HepG2 (cell line): ENCODE results near the gene NAB2. TPM values are rescaled to one million over a fixed set of nuclear protein-coding genes. Genes with fewer than 3 reads are reported as not detected.
A peak's percentile ranks its signal among the peaks of the same experiment; 100 is the strongest.

Experiments used
- ATF6 ChIP-seq: sonication (generic); formaldehyde crosslinking; conservative IDR thresholded peaks from 2 replicates; pipeline ENCODE4 v1.4.0; 2020; ENCODE audit warnings: missing genetic modification reagents
- DNMT3B ChIP-seq: conservative IDR thresholded peaks from 2 replicates; pipeline ENCODE4 v1.6.1; 2016; ENCODE audit warnings: missing biosample characterization, control low read depth
- EEA1 ChIP-seq: sonication (generic); formaldehyde crosslinking; IDR thresholded peaks from 2 replicates; pipeline ENCODE4 v1.5.1; 2020; ENCODE audit warnings: mild to moderate bottlenecking, missing genetic modification reagents, borderline replicate concordance
- EHMT2 ChIP-seq: fragments of 200-600 bp; sonication (generic); IDR thresholded peaks from 2 replicates; pipeline ENCODE4 v1.7.0; 2017; ENCODE audit warnings: antibody characterized with exemption, low read depth, low read length, borderline replicate concordance
- FOXK1 ChIP-seq: sonication (generic); formaldehyde crosslinking; IDR thresholded peaks from 2 replicates; pipeline ENCODE4 v1.4.0; 2020; ENCODE audit warnings: low read depth, missing genetic modification reagents, borderline replicate concordance
- HHEX ChIP-seq: IDR thresholded peaks from 2 replicates; pipeline ENCODE4 v1.6.1; 2016; ENCODE audit warnings: control low read depth
- HOXA9 ChIP-seq: sonication (generic); formaldehyde crosslinking; IDR thresholded peaks from 2 replicates; pipeline ENCODE4 v1.8.1; 2022; ENCODE audit warnings: missing genetic modification reagents, mild to moderate bottlenecking, moderate library complexity, borderline replicate concordance
- NFYB ChIP-seq: sonication (generic); formaldehyde crosslinking; IDR thresholded peaks from 2 replicates; pipeline ENCODE4 v1.4.0; 2020; ENCODE audit warnings: missing genetic modification reagents
- PCBP1 ChIP-seq: fragments of 200-400 bp; formaldehyde crosslinking; IDR thresholded peaks from 2 replicates; pipeline ENCODE4 v1.6.1; 2017; ENCODE audit warnings: mild to moderate bottlenecking, low read depth, low read length, borderline replicate concordance
- SKI ChIP-seq: fragments of 450-650 bp; IDR thresholded peaks from one replicate; pipeline ENCODE4 v1.6.1; 2018; ENCODE audit warnings: mild to moderate bottlenecking; ENCODE audit not compliant: partially characterized antibody
- SRF ChIP-seq: IDR thresholded peaks from 2 replicates; pipeline ENCODE4 v1.6.1; 2011; ENCODE audit warnings: mild to moderate bottlenecking, low read depth, low read length, moderate library complexity
- TMF1 ChIP-seq: sonication (generic); formaldehyde crosslinking; IDR thresholded peaks from 2 replicates; pipeline ENCODE4 v1.8.1; 2022; ENCODE audit warnings: low read depth, missing genetic modification reagents
- XBP1 ChIP-seq: sonication (generic); formaldehyde crosslinking; IDR thresholded peaks from 2 replicates; pipeline ENCODE4 v1.5.0; 2020; ENCODE audit warnings: missing genetic modification reagents
- ZNF10 ChIP-seq: sonication (generic); formaldehyde crosslinking; IDR thresholded peaks from 2 replicates; pipeline ENCODE4 v1.4.0; 2020; ENCODE audit warnings: mild to moderate bottlenecking, low read depth, missing genetic modification reagents, borderline replicate concordance
- ZNF343 ChIP-seq: sonication (generic); formaldehyde crosslinking; IDR thresholded peaks from 2 replicates; pipeline ENCODE4 v1.4.0; 2020; ENCODE audit warnings: mild to moderate bottlenecking, missing genetic modification reagents
- ZNF546 ChIP-seq: sonication (generic); formaldehyde crosslinking; conservative IDR thresholded peaks from 2 replicates; pipeline ENCODE4 v1.8.1; 2023; ENCODE audit warnings: mild to moderate bottlenecking, missing genetic modification reagents
- ZNF629 ChIP-seq: sonication (generic); formaldehyde crosslinking; conservative IDR thresholded peaks from 2 replicates; pipeline ENCODE4 v1.5.0; 2020; ENCODE audit warnings: missing genetic modification reagents
- ZNF691 ChIP-seq: sonication (generic); formaldehyde crosslinking; IDR thresholded peaks from 2 replicates; pipeline ENCODE4 v1.4.0; 2020; ENCODE audit warnings: missing genetic modification reagents, low read depth, mild to moderate bottlenecking, borderline replicate concordance
- ZNF83 ChIP-seq: sonication (generic); formaldehyde crosslinking; IDR thresholded peaks from 2 replicates; pipeline ENCODE4 v1.4.0; 2020; ENCODE audit warnings: missing genetic modification reagents, mild to moderate bottlenecking, borderline replicate concordance
- polyA plus RNA-seq, 8 experiments: library from polyadenylated mRNA; depleted of rRNA in 3 of 8; stranded (reverse) in 7 of 8; unstranded in 1 of 8; fragments of >200 nt; fragmentation: Illumina TruSeq in 4 of 8; extraction: Trizol in 4 of 8; gene quantifications; 2 replicates each; pipeline versions ENCODE4 v1.2.1 to v1.2.3, GENCODE V29; 2011 to 2016; ENCODE audit warnings: low read depth in 4 of 8, missing spikeins in 1 of 8, mixed read lengths in 1 of 8; ENCODE audit not compliant: insufficient read depth in 1 of 8
- total RNA-seq, 5 experiments: library from RNA; depleted of rRNA; stranded (reverse); fragments of >200 nt; fragmentation: Illumina TruSeq; extraction: Trizol; gene quantifications; 2 replicates each; pipeline ENCODE4 v1.2.3, GENCODE V29; 2016; ENCODE audit warnings: low read depth in 1 of 5
- TF ChIP-seq, protein P1 (sequence below): conservative IDR thresholded peaks from 2 replicates; pipeline ENCODE4 v1.6.1; 2018; ENCODE audit warnings: missing genetic modification reagents
- TF ChIP-seq, protein P2 (sequence below): sonication (generic); formaldehyde crosslinking; conservative IDR thresholded peaks from 2 replicates; pipeline ENCODE4 v1.8.0; 2022; ENCODE audit warnings: low read depth, missing genetic modification reagents

The NAB2 gene
- total and polyA plus RNA-seq, 2 of the 13 experiments (the other 11 are each of a cell fraction or from before 2014, with no cell fraction given) = 11.7 to 12.9 TPM

DNA sequence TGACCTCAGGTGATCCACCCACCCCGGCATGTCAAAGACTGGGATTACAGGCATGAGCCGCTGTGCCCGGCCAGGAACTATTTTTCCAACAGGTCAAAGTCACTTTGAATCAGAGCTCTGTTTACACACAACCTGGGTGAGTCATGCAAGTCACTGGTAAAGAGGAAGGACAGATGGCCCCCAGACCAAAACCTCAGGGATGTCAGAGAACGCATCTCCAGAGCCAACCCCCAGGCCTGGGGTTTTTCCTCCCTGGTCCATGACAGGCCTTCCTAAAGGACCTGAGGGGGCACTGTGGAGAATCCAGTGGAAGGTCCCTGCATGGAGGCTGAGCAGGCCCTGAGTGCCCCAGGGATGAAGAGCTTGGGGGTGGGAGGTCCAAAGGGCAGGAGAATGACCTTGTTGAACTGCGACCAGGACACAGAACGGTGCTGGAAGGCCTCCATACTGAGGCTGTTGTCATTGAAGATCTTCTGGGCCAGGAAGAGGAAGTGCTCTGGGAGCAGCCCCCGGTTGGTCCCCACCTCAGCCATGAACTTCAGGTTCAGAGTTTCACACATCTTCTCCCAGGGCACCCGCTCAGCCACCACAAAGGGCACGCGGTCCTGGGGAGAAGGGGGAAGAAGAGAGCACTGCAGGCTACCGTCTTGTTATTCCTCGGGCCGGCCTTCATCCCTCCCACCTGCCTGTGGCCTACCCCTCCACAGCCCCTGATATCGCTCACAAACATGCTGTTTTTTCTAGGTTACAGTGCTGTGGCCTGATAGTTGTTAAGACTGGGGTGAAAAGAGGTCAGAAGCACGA is 13.2 kb downstream of the NAB2 start (continued):
- TF ChIP-seq, protein P1, sequence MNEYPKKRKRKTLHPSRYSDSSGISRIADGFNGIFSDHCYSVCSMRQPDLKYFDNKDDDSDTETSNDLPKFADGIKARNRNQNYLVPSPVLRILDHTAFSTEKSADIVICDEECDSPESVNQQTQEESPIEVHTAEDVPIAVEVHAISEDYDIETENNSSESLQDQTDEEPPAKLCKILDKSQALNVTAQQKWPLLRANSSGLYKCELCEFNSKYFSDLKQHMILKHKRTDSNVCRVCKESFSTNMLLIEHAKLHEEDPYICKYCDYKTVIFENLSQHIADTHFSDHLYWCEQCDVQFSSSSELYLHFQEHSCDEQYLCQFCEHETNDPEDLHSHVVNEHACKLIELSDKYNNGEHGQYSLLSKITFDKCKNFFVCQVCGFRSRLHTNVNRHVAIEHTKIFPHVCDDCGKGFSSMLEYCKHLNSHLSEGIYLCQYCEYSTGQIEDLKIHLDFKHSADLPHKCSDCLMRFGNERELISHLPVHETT (CRISPR knock-in tag) = no peak
- TF ChIP-seq DNMT3B (0 out of 2 replicates have a peak, but pooled peaks have one; percentile 26), ZNF10 (no peak), TMF1 (CRISPR knock-in tag) (no peak), NFYB (CRISPR knock-in tag) (no peak), EHMT2 (no peak), ZNF343 (CRISPR knock-in tag) (no peak), ZNF691 (CRISPR knock-in tag) (no peak), XBP1 (CRISPR knock-in tag) (no peak), FOXK1 (CRISPR knock-in tag) (peak; percentile 70; the same call in 1 of the 2 replicates), HOXA9 (CRISPR knock-in tag) (no peak), ZNF83 (no peak), ZNF629 (CRISPR knock-in tag) (peak; percentile 51; the same call in 1 of the 2 replicates), ATF6 (no peak), SRF (no peak), PCBP1 (no peak), ZNF546 (no peak), SKI (peak; percentile 52), EEA1 (CRISPR knock-in tag) (no peak), HHEX (0 out of 2 replicates have a peak, but pooled peaks have one; percentile 8)
- TF ChIP-seq, protein P2, sequence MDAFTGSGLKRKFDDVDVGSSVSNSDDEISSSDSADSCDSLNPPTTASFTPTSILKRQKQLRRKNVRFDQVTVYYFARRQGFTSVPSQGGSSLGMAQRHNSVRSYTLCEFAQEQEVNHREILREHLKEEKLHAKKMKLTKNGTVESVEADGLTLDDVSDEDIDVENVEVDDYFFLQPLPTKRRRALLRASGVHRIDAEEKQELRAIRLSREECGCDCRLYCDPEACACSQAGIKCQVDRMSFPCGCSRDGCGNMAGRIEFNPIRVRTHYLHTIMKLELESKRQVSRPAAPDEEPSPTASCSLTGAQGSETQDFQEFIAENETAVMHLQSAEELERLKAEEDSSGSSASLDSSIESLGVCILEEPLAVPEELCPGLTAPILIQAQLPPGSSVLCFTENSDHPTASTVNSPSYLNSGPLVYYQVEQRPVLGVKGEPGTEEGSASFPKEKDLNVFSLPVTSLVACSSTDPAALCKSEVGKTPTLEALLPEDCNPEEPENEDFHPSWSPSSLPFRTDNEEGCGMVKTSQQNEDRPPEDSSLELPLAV (CRISPR knock-in tag) = no peak
